Trophoblast cell (in vitro differentiated cells and primary cell): Measurements from ENCODE around the gene ZNF467.

Source experiments
- DNase-seq, 2 donors: peaks; one replicate each; pipeline ENCODE4 v3.0.0-alpha.2; 2016
- H2AFZ ChIP-seq: 2 replicates; pipeline ENCODE4 v1.6.1; 2013; ENCODE audit warnings: low read length, moderate library complexity, mild to moderate bottlenecking; ENCODE audit not compliant: insufficient read depth, poor library complexity
- H2AK5ac ChIP-seq: 2 replicates; pipeline ENCODE4 v1.6.1; 2013; ENCODE audit warnings: mild to moderate bottlenecking, low read length
- H2BK120ac ChIP-seq: 2 replicates; pipeline ENCODE4 v1.6.1; 2013; ENCODE audit warnings: low read length, mild to moderate bottlenecking, moderate library complexity; ENCODE audit not compliant: insufficient read depth, poor library complexity
- H2BK12ac ChIP-seq: 2 replicates; pipeline ENCODE4 v1.6.1; 2013; ENCODE audit warnings: mild to moderate bottlenecking, low read length, moderate library complexity
- H2BK5ac ChIP-seq: 2 replicates; pipeline ENCODE4 v1.6.1; 2013; ENCODE audit warnings: low read length, low read depth, moderate library complexity, mild to moderate bottlenecking; ENCODE audit not compliant: poor library complexity
- H3K14ac ChIP-seq: 2 replicates; pipeline ENCODE4 v1.6.1; 2013; ENCODE audit warnings: mild to moderate bottlenecking, low read length
- H3K18ac ChIP-seq: 2 replicates; pipeline ENCODE4 v1.6.1; 2013; ENCODE audit warnings: mild to moderate bottlenecking, low read length
- H3K23ac ChIP-seq: 2 replicates; pipeline ENCODE4 v1.6.1; 2013; ENCODE audit warnings: low read length
- H3K27ac ChIP-seq: 2 replicates; pipeline ENCODE4 v1.5.1; 2013; ENCODE audit warnings: low read depth, mild to moderate bottlenecking, inconsistent platforms, low read length, moderate library complexity
- H3K27me3 ChIP-seq: 2 replicates; pipeline ENCODE4 v1.6.1; 2013; ENCODE audit warnings: inconsistent platforms, mild to moderate bottlenecking, low read length, moderate library complexity; ENCODE audit not compliant: insufficient read depth
- H3K36me3 ChIP-seq, 2 experiments: 1 replicate in 1 of 2; 2 replicates in 1 of 2; pipeline ENCODE4 v1.6.1; 2013; ENCODE audit warnings: low read length in 2 of 2, mild to moderate bottlenecking in 2 of 2, moderate library complexity in 1 of 2; ENCODE audit not compliant: insufficient read depth in 2 of 2, control insufficient read depth in 1 of 2
- H3K4ac ChIP-seq: 2 replicates; pipeline ENCODE4 v1.6.1; 2013; ENCODE audit warnings: low read depth, mild to moderate bottlenecking, low read length, moderate library complexity
- H3K4me1 ChIP-seq, 2 experiments: 1 replicate in 1 of 2; 2 replicates in 1 of 2; pipeline ENCODE4 v1.6.1; 2013; ENCODE audit warnings: low read length in 2 of 2, mild to moderate bottlenecking in 2 of 2, moderate library complexity in 1 of 2; ENCODE audit not compliant: insufficient read depth in 2 of 2, control insufficient read depth in 1 of 2
- H3K4me2 ChIP-seq: 2 replicates; pipeline ENCODE4 v1.6.1; 2013; ENCODE audit warnings: inconsistent platforms, mild to moderate bottlenecking, low read length, moderate library complexity
- H3K4me3 ChIP-seq: 2 replicates; pipeline ENCODE4 v1.5.1; 2013; ENCODE audit warnings: mild to moderate bottlenecking, low read depth, low read length, inconsistent platforms
- H3K79me1 ChIP-seq: one replicate; pipeline ENCODE4 v1.6.1; 2013; ENCODE audit warnings: low read length
- H3K79me2 ChIP-seq: 2 replicates; pipeline ENCODE4 v1.6.1; 2013; ENCODE audit warnings: low read length, mild to moderate bottlenecking; ENCODE audit not compliant: control insufficient read depth, insufficient read depth, poor library complexity
- H3K9ac ChIP-seq: 2 replicates; pipeline ENCODE4 v1.6.1; 2013; ENCODE audit warnings: mild to moderate bottlenecking, low read length
- H3K9me3 ChIP-seq: 2 replicates; pipeline ENCODE4 v1.6.1; 2013; ENCODE audit warnings: low read depth, mild to moderate bottlenecking, control low read depth, inconsistent platforms, low read length; ENCODE audit not compliant: insufficient read depth
- H4K12ac ChIP-seq: 2 replicates; pipeline ENCODE4 v1.6.1; 2013; ENCODE audit warnings: low read depth, mild to moderate bottlenecking, low read length, moderate library complexity
- H4K8ac ChIP-seq: 2 replicates; pipeline ENCODE4 v1.6.1; 2013; ENCODE audit warnings: low read depth, mild to moderate bottlenecking, low read length, moderate library complexity
- H4K91ac ChIP-seq: one replicate; pipeline ENCODE4 v1.6.1; 2013; ENCODE audit warnings: low read depth, mild to moderate bottlenecking, low read length, moderate library complexity
- WGBS: extraction: QIAGEN DNeasy Blood & Tissue Kit; methylation state at CpG from one replicate; pipeline ENCODE4 v1.1.7; 2013; ENCODE audit warnings: missing lambda C conversion rate; ENCODE audit not compliant: insufficient read length, insufficient coverage; ENCODE audit errors: extremely low coverage; 5-methylcytosine and 5-hydroxymethylcytosine counted together

Gene ZNF467

GRCh38 chr7:149811221-149811620 is 37.8 kb upstream of the ZNF467 start:
- no peak overlapping the region for H3K23ac ChIP-seq
- no peak overlapping the region for H3K4ac ChIP-seq
- no peaks in the 10 kb centered on the region for H3K79me2 ChIP-seq
- H3K27ac ChIP-seq: no peak overlapping the region
- H3K9me3 ChIP-seq: peaks cover 2% of the 10 kb centered on the region
- no peaks in the 10 kb centered on the region for H3K4me1 ChIP-seq
- no peak overlapping the region for H3K4me2 ChIP-seq
- no peak overlapping the region for H4K91ac ChIP-seq
- no CpG with 5 or more reads among the region's 3 CpGs for WGBS
- H3K36me3 ChIP-seq: no peaks in the 10 kb centered on the region
- H2AK5ac ChIP-seq: no peak overlapping the region
- H2AFZ ChIP-seq: no peak overlapping the region
- H2BK5ac ChIP-seq: no peak overlapping the region
- no peak overlapping the region for H2BK120ac ChIP-seq
- H4K12ac ChIP-seq: no peak overlapping the region
- no peak for DNase-seq
- H3K27me3 ChIP-seq: no peaks in the 10 kb centered on the region
- H3K79me1 ChIP-seq: no peaks in the 10 kb centered on the region
- no peak overlapping the region for H3K9ac ChIP-seq
- H3K4me3 ChIP-seq: no peak overlapping the region
- H3K18ac ChIP-seq: no peak overlapping the region
- no peak overlapping the region for H4K8ac ChIP-seq
- no peak overlapping the region for H3K14ac ChIP-seq
- no peak overlapping the region for H2BK12ac ChIP-seq

GRCh38 chr7:149809215-149809614 is 35.8 kb upstream of the ZNF467 start:
- DNase-seq: no peak
- Histone ChIP-seq H4K8ac (no peak overlapping the region), H2AFZ (no peak overlapping the region), H3K9me3 (no peaks in the 10 kb centered on the region), H3K14ac (no peak overlapping the region), H2AK5ac (no peak overlapping the region), H3K9ac (no peak overlapping the region), H3K36me3 (no peaks in the 10 kb centered on the region), H3K4me3 (no peak overlapping the region), H4K91ac (no peak overlapping the region), H3K79me2 (no peaks in the 10 kb centered on the region), H3K79me1 (no peaks in the 10 kb centered on the region), H2BK5ac (no peak overlapping the region), H3K23ac (no peak overlapping the region), H3K4me2 (no peak overlapping the region), H2BK120ac (no peak overlapping the region), H3K4me1 (no peaks in the 10 kb centered on the region), H3K27me3 (no peaks in the 10 kb centered on the region), H3K4ac (no peak overlapping the region), H4K12ac (no peak overlapping the region), H2BK12ac (no peak overlapping the region), H3K18ac (no peak overlapping the region), H3K27ac (no peak overlapping the region)
- WGBS: no CpG with 5 or more reads among the region's 2 CpGs

- WGBS: no CpG with 5 or more reads among the region's 10 CpGs
- H4K91ac ChIP-seq: no peak overlapping the region
- no peak overlapping the region for H4K12ac ChIP-seq
- H3K79me1 ChIP-seq: no peaks in the 10 kb centered on the region
- no peak overlapping the region for H3K4me2 ChIP-seq
- H3K14ac ChIP-seq: no peak overlapping the region
- H2BK5ac ChIP-seq: no peak overlapping the region
- no peaks in the 10 kb centered on the region for H3K36me3 ChIP-seq
- H3K4me3 ChIP-seq: no peak overlapping the region
- H3K23ac ChIP-seq: no peak overlapping the region
- H3K4ac ChIP-seq: no peak overlapping the region
- H3K9me3 ChIP-seq: no peaks in the 10 kb centered on the region
- no peak overlapping the region for H3K9ac ChIP-seq
- H3K27ac ChIP-seq: no peak overlapping the region
- no peak overlapping the region for H4K8ac ChIP-seq
- H2BK120ac ChIP-seq: no peak overlapping the region
- no peak overlapping the region for H2AK5ac ChIP-seq
- no peaks in the 10 kb centered on the region for H3K79me2 ChIP-seq
- H2AFZ ChIP-seq: no peak overlapping the region
- no peak overlapping the region for H3K18ac ChIP-seq
- H3K27me3 ChIP-seq: no peaks in the 10 kb centered on the region
- no peak for DNase-seq
- H2BK12ac ChIP-seq: no peak overlapping the region
- no peaks in the 10 kb centered on the region for H3K4me1 ChIP-seq
These were observed 34.9 kb upstream of the ZNF467 start for GRCh38 chr7:149808311-149808710.

- H4K12ac ChIP-seq: no peak overlapping the region
- no peak overlapping the region for H2BK5ac ChIP-seq
- H3K27me3 ChIP-seq: no peaks in the 10 kb centered on the region
- no peak overlapping the region for H2AK5ac ChIP-seq
- H3K36me3 ChIP-seq: no peaks in the 10 kb centered on the region
- H3K4ac ChIP-seq: no peak overlapping the region
- no peaks in the 10 kb centered on the region for H3K9me3 ChIP-seq
- no peak overlapping the region for H2BK120ac ChIP-seq
- no CpG with 5 or more reads among the region's 16 CpGs for WGBS
- H3K27ac ChIP-seq: no peak overlapping the region
- no peaks in the 10 kb centered on the region for H3K4me1 ChIP-seq
- no peak overlapping the region for H3K14ac ChIP-seq
- H3K79me1 ChIP-seq: no peaks in the 10 kb centered on the region
- H2BK12ac ChIP-seq: no peak overlapping the region
- H3K18ac ChIP-seq: no peak overlapping the region
- no peak overlapping the region for H3K4me2 ChIP-seq
- DNase-seq: no peak
- H4K91ac ChIP-seq: no peak overlapping the region
- H3K79me2 ChIP-seq: no peaks in the 10 kb centered on the region
- H3K23ac ChIP-seq: no peak overlapping the region
- no peak overlapping the region for H3K4me3 ChIP-seq
- no peak overlapping the region for H3K9ac ChIP-seq
- no peak overlapping the region for H2AFZ ChIP-seq
- no peak overlapping the region for H4K8ac ChIP-seq
These were observed 33.3 kb upstream of the ZNF467 start for GRCh38 chr7:149806726-149807125.
